Stromal cell of bone marrow (primary cell): Measurements from ENCODE around the gene USP24.
"Not testable (repeated sequence)": the region's sequence is repeated elsewhere in the genome, so short reads cannot be mapped to it uniquely, and the experiment has no call there.

Experiments used
- DNase-seq: peaks from one replicate; pipeline ENCODE4 v3.0.0-alpha.2; 2012; ENCODE audit warnings: low read depth

Gene USP24

DNA sequence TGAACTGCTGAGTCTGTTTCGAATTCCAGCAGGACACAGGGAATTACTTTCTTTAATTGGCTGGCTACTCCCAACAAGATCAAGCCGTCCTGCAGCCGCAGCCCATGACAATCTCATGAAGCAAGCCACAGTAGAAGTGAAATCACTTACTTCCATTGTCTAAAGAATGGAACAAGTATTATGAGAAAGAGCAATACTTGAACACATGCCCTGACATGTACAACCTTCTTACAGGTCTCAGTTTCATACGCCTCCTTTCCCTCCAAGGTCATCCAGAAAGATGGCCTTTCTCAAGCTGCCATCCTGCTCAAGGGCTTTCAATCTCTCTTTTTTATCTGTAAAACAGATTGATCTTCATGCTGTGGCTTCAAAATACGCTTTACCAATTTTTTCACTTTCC lies 90.7 kb downstream of the USP24 start:
- DNase-seq: no peak

DNA sequence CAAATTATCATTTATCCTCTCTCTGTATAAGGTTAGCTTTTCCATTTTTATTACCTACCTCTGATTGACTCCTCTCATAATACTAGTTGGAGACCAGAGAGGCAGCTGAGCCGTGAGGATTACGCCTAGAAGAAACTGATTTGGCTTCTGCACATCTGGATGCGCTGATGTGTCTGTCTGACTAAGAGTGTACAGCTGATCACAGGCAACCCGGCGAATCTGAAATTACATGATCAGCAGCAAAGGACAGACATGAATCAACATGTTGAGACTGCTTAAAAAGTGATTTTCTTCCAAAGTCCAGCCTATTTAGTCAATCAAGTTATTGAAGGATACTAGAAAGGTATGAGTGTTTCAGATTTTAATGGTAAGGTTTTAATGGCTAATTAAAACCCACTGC lies 94.6 kb downstream of the USP24 start:
- DNase-seq: no peak

DNA sequence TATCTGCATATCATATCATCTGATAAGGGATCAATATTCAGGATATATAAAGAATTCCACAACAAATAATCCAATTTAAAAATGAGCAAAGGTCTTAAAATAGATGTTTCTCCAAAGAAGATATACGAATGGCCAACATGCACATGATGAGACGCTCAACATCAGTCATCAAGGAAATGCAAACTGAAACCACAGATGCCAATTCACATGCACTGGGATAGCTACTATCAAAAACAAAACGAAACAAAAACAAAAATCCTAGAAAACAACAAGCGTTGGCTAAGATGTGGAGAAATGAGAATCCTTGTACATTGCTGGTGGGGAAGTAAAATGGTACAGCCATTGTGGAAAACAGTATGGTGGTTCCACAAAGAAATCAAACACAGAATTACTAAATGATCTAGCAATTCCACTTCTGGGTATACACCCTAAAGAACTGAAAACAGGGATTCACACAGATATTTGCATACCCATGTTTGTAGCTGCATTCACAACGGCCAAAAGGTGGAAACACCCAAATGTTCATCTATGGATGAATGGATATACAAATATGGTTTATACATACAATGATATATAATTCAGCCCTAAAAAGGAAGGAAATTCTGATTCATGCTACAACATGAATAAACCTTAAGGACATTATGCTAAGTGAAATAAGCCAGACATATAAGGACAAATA lies 96.4 kb downstream of the USP24 start:
- no peak for DNase-seq

DNA sequence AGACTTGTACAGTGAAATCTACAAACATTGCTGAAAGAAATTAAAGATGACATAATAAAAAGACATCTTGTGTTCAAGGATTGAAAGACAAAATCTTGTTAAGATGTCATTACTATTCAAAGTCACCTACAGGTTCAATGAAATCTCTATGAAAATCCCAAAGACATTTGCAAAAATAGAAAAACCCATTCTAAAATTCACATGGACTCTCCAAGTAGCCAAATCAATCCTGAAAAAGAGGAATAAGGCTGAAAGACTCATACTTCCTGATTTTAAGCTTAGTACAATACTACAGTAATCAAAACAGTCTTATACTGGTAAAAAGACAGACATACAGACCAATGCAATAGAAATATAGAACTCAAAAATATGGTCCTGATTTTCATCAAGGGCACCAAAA lies 97.2 kb downstream of the USP24 start:
- DNase-seq: no peak

DNA sequence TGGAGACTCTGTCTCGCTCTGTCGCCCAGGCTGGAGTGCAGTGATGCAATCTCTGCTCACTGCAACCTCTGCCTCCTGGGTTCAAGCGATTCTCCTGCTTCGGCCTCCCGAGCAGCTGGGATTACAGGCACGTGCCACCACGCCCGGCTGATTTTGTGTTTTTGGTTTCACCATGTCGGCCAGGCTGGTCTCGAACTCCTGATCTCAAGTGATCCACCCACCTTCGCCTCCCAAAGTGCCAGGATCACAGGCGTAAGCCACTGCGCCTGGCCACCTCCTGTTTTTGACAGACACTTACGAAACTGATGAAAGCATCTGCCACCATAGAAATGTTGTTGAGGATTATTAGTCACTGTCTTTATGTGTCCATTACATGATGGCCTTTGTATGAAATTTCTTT lies 106.2 kb downstream of the USP24 start:
- not testable (repeated sequence) for DNase-seq

DNA sequence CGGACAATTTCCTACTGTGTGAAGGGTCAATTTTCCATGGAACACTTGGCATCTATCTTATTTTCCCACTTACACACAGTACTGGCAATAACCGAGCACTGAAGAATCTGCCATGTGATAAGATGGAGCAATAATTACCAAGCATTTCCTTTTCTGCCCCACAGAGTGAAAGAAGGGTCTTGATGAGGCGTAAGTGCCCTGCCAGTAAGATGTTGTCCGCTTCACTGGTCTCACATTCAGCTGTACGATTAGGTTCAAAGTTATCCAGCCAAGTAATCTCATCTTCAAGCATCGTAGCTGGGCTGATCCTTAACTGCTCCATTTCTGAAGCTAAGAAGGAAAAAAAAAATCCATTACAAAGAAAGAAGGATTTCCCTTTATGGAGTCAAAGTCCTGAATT lies 108.1 kb downstream of the USP24 start:
- no peak for DNase-seq

DNA sequence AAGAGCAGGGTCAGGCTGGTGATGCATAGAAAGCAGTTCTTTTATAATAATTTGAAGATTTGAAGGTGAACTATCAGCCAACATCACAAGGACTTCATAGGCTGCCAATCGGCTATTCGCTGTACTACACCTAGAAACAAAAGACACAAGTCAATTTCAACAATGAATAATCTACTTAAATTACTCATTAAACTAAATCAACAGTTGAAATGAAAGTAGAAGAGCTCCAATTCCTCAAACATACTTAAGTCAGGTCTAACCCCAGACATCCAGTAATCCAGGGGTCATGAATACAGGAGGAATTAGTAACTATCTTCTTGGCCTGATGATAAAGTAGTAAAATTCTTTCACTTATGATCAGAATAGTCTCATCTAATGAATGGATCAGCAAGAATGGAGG lies 111.3 kb downstream of the USP24 start:
- no peak for DNase-seq

DNA sequence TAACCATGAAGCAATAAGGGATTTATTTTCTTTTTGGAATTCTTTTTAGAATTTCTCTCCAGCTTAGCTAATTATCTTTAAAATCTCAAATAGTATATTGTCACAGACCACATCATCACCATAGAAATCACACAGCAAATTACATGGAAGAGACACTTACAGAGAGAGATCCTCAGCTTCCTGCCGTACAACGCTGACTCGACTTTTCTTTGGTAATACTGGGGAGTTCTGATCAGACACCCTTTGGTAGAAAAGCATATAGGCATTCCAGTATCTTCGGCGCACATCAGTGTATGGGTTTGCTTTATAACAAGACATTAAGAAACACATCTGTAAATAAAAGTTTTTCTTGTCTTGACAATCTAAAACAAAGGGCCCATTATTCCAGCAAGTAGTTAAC lies 120.1 kb downstream of the USP24 start:
- DNase-seq: no peak

DNA sequence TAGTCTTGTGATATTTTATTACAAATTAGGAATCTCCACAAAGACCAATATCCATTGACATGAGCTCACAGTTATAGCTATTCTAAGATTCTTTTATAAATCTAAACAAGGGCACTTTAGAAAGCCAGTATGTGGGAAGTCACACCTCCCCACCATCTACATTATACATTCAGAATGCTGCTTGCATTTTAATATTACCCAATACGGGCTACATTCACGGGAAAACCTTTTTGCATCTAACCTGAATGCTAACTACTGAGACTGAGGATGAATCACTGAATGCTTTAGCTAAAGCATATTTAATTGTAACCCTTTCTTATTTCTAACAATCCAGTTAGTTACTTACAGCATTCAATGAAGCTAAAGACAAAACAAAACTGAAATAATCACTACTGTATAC lies 122.7 kb downstream of the USP24 start:
- no peak for DNase-seq

DNA sequence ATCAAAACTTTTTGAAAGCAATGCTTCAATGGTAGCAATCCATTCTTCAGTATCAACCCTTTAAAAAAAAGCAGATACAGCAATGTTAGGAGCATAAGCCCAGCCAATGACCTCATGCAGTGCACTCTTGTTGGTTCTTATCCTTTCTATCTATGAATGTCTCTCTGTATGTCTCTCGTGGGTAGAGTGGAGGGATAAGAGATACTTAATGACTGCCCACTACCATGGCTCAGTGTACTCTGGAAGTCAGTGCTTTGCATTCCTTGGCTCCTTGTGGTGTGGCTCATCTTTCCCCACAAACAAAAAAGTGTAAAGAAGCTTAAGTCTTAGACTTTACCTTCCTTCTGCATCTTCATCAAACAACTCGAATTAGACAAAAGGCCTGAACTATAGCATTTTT lies 125.5 kb downstream of the USP24 start:
- no peak for DNase-seq

DNA sequence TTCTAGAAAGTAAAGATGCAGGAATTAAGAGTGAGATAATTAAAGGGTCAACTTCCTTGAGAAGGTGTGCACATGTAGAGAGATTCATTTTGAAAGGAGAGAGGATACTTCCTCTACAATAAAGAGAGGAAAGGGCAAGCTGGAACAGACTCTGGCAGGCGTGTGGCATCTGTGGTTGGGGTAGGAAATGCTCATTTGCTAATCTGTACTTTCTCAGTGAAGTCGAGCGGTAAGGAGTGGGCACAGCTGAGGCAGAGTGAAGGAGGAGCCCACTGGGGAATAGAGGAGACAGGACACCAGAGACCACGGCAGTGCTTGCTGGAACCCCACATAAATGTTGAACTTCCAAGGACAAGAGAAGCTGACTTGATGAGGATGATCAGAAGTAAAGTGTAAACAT lies 126.8 kb downstream of the USP24 start:
- DNase-seq: no peak

DNA sequence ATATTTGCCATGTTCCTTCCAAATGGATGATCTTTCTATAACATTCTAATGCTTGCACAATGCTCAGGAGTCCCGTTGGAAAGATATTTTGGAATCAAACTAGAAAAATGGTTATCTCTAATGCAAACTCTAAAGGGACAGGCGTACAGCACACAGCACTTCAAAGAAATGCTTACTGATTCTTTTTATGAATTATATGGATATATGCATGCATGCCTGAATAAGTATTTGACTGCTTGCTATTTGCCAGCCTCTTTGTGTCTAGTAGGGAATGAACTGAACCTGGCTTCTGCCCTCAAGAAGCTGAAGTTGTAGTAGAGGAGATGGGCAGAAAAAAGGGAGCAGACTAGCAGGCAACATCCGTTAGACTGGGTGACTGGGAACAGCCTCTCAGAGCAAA lies 127.7 kb downstream of the USP24 start:
- DNase-seq: no peak

DNA sequence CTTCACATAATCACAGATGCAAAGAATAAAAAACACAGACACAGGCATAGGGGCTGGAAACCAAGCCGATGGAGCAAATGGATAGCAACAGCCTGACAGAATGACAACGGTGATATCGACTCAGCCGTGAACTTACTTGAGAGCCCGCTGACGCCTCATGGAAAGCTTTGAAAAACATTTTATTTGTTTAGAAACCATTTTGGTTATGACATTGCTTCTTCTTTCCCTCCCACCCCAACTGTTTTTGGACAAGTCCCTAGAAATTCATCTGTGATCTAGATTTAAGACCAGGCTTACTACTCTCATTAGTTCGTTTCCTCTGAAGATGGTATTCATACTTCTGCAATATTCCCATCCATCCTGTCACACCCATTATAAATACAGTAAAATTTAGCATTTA lies 130.9 kb downstream of the USP24 start:
- DNase-seq: no peak

DNA sequence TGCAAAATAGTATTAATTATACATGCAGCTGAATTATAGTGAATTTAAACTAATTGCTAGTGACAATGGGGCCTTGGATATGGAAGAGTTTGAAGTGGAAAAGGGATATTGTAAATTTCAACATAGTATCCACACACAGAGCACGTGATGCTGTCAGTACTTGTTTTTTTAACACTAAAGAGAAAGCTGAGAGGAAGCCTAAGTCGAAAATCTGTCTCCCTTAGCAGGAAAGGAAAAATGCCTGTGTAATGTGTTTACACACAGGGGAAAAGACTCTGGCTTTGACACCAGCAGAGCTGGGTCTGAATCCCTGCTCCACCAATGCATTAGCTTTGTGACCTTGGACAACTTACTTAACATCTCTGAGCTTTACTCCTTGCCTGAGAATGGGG lies 133.3 kb downstream of the USP24 start:
- DNase-seq: peak; percentile 25

DNA sequence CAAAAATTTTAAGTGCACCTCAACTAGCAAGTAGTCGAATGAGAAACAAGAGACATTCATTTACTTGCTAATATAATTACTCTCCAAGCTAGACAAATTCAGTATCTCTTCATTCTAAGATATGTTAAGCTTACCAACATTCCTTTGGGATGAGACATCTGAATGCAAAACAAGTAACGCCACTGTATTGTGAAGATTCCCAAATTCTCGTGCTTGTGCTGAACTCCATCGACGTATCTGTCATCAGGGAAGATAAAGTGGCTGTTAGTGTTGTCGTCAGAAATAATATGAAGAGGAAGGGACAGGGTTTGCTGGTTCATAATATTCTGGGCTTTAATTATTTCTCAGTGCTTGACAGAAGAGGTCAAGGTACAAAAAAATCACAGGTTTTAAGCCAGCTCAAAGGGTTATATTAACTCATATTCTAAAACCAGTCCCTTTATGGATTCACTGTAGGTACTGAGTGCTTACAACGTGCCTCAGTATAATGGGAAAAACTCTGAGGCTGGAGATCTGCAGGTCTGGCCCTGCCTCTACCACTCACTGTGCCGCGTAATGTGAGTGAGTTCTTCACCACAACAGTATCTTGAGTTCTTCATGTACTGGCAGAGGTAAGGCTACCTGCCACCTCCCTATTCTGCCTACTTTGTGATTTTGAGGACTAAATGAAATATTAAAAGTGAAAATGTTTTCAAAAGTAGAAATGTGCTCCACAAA lies 133.8 kb downstream of the USP24 start:
- DNase-seq: no peak

DNA sequence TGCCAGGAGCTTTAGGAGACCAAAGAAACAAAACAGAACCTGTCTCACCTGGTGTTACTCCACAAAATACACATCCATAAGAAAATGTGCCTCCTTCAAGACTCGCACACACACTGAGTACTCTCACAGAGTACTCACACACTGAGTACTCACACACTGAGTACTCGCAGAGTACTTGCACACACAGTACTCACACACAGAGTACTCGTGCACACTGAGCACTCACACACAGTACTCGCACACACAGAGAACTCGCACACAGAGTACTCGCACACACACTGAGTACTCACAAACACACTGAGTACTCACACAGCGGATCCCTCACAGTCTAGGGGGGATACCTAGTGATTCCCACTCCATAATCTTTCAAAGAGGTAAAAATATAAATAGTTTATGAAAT lies 135.5 kb downstream of the USP24 start:
- DNase-seq: no peak

DNA sequence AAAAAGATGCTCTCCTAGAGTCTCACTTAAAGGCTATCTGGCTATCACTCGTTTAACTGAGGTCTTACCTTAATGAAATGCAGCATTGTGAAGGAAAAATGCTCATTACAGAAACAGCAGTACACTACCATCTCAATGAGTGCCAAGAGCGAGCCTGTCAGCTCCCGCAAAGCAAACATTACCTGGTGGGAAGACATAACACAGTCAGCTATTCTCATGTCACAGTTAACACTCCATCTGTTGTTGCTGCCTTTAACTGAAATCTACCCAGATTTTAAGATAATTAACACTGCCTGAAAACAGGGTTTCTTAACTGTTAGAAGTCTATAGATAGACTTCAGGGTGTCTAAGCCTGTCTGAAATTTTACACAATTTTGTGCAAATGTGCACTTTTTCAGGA lies 136.7 kb downstream of the USP24 start:
- DNase-seq: no peak

DNA sequence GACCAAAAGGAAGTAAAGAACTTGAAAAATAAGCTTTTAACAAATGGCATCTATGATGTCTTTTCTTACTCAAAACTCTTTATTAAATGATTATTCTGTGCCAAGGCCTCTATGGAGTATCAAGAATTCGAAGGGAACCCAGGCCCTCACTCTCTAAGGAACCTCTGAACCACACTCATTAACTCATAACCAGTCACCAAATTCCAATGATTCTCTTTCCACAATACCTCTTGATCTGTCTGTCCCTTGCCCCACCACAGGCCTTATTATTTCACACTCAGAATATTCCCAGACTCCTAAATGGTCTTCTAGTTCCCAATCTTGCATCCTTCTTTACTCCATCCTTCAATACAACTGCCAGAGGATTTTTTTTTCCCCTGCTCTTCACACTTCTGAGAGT lies 138.8 kb downstream of the USP24 start:
- DNase-seq: no peak

DNA sequence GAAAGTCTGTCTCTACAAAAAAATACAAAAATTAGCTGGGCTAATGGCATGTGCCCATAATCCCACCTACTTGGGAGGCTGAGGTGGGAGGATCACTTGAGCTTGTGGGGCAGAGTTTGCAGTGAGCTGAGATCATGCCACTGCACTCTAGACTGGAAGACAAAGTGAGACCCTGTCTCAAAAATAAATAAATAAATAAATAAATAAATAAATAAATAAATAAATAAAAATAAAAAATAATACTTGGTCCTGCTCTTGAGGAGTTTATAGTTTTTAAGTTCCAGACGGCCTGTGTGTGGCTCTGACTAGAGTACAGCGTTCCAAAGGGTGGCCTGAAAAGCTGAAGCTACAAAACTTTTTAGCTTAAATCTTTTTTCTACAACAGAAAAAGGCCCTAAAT lies 140.7 kb downstream of the USP24 start:
- DNase-seq: no peak

DNA sequence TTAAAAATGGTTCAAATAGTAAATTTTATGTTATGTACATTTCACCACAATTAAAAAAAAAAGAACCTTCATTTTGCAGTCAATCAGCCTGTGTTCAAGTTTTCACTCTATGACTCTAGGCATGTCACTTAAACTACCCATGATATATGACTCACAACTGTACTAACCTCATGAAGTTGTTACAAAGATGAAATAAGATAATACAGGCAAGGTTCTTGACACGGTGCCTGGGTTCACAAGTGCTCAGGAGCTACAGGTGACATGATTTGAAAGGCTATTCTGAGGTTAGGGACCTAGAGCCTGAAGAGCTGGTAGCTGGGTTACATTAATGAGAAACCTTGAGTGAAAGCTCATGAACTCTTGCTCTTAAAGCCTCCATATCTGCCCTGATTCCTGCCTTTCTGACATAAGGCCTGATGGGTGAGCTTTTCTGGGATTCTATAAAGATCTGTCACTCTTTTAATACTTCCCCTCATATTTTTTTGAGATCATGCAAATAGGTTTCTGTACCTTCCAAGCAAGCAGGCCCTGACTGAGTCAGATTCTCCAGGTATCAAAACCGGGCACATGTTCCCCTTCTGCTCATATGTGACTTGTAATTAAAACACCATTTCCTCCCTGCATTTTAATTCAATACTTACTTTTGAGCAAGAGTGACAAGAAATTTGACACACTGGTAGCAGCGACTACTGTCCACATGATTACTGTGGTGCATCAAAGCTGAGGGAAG lies 141.8 kb downstream of the USP24 start:
- no peak for DNase-seq

DNA sequence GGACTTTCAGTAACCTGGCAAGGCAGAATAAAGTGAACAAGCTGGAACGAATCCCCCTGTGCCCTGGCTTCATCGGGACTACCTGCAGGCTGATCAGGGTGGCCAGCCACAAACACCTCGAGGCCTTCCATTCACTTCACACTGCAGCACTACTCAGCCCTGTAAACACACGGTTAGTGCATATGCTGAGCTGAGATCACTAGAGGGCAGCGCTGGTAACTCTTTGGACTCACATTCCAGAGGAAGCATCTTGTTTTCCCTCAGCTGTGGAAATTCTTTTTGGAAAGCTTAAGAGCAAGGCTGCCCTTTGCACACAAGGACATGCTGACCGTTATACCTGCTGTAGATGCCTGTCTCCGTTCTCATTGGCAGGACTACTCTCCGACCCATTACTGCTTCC lies 143.7 kb downstream of the USP24 start:
- DNase-seq: peak; percentile 25

DNA sequence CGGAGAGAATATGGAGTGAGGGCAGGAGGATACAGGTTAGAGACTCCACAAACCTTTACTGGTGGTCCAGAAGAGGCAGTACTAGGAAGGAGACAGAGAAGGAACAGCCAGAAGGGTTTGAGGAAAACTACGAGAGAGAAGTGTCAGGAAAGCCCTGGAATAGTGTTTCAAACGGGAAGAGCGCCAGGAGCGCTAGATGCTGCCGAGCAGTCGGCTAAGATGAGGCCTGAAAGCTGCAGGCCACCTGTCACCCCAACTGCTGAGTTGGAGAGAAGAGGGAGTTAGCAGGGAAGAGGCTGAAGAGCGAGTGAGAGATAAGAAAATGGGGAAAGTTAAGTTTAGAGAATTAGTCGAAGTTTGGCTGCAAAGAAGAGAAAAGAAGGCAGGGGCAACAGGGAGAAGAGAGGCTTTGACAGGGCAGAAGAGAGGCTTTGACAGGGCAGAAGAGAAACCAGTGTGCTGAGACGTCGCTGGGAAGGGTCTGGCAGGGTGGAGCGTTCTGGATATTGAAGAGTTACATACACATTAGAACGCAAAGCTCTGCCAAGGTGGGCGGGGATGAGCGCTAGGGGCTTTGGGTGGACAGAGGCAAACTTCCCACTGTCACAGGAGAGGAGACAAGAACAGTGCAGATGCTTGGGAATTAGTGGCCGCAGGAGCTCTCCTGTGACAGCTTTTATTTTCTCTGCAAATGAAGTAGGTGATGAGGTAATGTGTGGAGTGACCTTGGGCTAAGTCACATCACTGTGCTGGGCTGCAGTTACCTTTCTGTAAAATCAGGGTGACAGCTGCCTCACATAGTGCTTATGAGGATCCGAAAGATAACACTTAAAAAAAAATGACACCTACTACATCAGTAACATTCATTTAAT lies 144.6 kb downstream of the USP24 start:
- DNase-seq: no peak
